GM21619 (cell line): ENCODE results near the gene RAB15.
A peak's percentile ranks its signal among the peaks of the same experiment; 100 is the strongest.

Experiments used
- ATAC-seq: cut with Tn5 transposase; IDR thresholded peaks from one replicate; pipeline ENCODE4 v1.9.1; 2021; ENCODE audit not compliant: unreplicated experiment

The RAB15 gene

DNA sequence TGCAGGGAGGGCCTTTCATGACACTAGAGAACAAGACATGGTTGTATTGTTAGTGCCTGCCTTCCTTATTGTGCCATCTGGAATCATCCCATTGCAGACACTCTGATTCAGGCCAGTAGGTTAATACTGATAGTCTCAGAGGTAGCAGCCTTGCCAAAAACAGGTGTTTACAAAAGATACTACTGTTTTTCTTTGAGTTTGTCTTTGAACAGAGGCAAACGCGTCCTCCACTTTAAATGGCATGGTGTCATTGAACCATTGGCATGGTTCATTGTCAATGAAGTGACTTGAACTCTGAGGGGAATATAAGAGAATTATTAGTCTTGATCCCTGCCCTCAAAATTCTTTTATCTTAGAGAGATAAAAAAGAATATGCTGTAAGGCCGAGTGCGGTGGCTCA lies 18.8 kb upstream of the RAB15 start:
- no peak for ATAC-seq

DNA sequence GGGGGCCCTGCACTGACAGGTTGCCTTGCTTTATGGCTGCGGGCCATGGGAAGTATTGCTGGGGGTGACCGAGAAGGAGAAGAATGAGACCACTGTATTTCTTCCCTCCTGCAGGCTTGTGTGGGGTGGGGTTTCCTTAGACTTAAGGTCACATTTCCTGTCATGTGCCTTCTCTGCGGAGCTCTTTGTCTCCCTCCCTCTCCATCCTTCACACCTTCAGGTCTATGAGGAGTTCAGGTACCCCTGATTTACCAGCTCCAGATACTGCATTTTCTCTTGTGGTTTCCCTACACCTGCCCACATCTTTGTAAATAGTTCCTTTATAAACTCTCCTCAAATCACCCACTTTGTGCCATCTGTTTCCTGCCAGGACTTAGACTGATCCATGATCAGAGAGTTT lies 18.2 kb upstream of the RAB15 start:
- no peak for ATAC-seq

DNA sequence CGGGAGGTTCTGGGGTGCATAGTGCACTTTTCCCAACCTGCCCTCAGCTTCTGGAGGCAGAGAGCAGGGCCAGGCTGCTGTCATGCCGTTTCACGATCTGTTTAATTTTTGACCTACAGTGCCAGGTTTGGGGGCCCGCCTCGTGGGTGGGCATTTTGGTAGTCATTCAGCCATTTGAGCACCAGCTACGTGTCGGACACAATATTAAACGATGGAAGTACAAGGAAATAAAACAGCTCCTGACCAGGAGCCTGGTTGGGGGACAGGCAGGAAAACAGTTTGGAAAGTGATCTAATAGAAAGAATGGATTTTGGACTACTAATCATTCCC lies 15.3 kb upstream of the RAB15 start:
- no peak for ATAC-seq

DNA sequence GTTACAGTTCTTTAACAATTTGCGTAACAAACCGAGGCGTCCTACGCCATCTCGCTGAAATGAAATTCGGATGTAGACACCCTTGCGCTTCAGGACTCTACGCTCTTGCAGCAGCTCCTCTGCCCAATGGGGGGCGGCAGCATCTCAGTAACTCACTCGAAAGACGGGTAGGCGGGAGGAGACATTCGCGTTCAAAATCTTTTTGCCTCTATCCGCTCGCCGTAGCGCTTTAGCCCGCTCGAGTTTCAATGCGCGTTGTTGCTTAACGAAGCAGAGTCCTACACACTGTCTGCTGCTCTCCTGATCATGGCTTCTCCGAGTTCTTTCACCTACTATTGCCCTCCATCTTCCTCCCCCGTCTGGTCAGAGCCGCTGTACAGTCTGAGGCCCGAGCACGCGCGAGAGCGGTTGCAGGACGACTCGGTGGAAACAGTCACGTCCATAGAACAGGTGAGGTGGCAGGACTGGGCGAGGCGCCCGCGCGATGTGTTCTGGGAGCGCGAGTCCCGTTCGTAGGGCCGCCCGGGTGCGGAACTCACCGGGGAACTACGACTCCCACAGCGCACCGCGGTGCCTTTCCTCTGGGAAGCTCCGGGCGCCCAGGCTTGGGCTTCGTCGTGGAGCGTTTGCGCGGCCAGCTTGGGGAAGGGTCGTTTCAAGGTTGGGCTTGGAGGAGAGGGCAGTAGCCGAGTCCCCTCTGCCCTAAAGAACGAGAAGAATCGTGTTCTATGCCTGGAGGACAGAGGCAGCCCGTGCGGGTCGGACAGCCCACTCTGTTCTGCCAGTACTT lies 14.7 kb upstream of the RAB15 start, which contains the start of gene FNTB:
FNTB (plus strand) TSS at position 248 of the 790 bp plus-strand sequence; CDS start at position 307, 59 bp downstream.
- peak; percentile 91 for ATAC-seq

DNA sequence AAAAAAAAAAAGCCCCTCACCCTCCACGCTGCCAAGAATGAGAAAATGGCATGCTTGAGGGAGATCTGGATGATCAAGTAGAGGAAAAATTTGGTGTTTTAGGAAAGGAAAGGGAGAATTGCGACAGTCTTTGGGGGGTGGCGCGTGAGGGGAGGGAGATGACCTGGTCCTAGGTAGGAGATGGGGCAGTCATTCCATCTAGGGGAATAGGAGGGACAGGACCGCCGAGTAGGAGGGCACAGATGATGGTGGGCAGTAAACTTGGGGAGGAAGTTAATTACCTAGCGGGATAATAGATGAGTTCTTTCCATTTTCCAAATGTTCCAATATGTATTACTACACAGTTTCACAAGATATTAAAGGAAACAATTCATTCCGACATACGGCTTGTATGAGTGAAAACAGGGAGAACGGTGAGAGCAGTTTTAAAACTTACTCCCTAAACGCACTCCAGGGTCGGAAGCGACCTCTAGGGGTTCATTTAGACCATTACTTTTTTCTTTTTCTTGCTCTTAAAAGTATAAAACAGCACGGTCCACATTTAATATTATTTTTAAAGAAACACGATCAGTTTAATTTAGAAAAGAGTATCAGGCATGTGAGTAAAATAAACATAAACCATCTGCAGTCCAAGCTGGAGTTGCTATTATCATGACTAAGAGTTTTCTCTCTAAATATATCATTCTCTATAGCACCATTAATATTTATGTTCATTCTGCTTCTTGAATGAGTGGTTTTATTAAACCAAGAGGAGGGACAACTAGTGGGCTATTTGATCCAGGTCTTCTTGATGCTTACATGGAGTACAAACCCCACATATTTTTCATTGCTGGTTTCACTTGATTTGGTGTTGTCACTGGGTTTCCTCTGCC lies 11.5 kb upstream of the RAB15 start:
- no peak for ATAC-seq

DNA sequence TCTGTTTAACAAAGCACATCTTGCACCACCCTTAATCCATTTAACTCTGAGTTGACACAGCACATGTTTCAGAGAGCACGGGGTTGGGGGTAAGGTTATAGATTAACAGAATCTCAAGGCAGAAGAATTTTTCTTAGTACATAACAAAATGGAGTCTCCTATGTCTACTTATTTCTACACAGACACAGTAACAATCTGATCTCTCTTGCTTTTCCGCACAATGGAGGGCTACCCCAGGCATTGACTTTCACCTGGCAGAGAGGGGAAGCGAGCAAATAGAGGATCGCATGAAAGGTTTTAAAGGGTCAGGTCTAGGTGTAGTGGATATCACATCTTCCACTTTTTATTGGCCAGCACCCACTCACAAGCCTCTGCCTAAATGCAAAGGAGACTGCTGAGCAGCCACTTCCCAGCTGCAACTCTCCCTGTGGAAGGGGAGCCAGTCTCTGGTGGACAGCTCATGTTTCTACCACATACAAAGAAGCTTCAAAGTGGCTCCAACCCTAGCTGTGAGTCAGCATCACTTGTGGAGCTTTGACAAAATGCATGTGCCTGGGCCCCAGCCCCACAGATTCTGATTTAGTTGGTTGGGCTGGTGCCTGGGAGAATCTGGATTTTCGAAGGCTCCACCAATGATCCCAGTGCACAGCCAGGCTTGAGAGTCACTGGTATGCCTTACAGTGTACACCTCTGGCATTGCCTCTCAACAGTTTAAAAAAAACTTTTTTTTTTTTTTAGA lies 7.4 kb upstream of the RAB15 start:
- ATAC-seq, result no peak

DNA sequence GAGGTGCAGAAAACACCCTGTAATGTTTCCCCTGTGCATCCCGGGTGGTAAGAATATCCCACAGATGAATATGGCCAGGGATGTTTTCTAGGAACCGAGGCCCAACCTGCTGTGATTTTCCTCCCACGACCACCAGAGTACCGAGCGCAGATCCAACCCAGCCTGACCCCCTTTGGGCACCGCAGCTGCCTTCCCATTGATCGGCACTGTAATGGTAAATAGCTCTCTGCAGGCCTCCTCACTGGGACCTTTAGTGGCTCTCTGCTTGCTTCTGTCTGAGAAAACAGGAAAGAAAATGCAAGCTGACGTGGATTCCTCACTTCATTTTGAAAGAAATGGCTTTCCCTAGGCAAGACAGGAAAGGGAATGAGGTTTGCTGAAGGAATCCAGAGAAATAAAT lies 2.4 kb upstream of the RAB15 start:
- no peak for ATAC-seq

DNA sequence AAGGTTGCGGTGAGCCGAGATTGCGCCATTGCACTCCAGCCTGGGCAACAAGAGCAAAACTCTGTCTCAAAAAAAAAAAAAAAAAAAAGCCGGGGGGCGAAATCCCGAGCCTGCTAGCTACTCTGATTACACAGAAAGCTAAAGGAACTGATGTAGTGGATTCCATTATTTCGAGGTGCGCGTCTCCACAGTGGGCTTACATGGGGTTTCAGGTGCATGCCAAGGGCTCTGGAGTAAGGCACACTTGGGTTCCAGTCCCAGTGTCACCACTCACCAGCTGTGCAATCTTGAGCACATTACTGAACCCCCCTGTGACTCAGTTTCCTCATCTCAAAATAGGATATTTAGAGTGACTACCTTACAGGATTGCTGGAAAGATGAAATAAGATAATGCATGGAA lies 1.7 kb upstream of the RAB15 start:
- ATAC-seq, result no peak

DNA sequence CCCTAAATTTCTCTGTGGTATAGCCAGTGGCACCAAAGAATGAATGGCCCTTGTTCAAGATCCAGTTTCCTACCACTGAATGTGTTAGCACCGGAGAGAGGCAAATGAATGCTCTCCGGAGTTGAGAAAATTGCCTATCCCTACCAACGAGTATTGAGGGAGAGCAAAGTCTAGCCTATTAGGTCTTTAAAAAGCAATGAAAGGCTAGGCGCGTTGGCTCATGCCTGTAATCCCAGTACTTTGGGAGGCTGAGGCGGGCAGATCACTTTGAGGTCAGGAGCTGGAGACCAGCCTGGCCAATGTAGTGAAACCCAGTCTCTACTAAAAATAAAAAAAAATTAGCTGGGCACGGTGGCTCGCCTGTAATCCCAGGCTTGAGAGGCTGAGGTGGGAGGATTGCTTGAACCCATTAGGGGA lies 898 bp upstream of the RAB15 start:
- ATAC-seq, result no peak

DNA sequence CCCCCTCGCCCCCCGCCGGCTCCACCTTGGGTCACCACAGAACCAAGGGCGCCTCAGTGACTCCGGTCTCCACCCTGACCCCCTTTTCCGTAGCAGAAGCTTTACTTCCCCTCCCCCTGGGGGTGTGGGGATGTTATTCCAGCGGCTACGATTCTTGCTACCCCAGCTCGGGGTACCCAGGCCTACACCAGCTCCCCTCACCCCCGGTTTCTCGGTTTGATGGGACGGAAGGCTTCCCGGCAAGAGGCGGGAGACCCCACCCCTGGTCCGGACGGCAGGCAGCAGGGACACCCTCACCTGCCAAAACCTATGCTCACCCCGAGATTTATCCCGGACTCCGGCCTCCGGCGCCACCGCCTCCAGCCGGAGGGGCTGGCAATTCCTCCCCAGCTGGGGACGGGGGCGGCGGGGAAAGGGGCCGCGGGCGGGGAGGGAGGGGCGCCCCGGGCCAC lies 619 bp downstream of the RAB15 start:
- no peak for ATAC-seq

DNA sequence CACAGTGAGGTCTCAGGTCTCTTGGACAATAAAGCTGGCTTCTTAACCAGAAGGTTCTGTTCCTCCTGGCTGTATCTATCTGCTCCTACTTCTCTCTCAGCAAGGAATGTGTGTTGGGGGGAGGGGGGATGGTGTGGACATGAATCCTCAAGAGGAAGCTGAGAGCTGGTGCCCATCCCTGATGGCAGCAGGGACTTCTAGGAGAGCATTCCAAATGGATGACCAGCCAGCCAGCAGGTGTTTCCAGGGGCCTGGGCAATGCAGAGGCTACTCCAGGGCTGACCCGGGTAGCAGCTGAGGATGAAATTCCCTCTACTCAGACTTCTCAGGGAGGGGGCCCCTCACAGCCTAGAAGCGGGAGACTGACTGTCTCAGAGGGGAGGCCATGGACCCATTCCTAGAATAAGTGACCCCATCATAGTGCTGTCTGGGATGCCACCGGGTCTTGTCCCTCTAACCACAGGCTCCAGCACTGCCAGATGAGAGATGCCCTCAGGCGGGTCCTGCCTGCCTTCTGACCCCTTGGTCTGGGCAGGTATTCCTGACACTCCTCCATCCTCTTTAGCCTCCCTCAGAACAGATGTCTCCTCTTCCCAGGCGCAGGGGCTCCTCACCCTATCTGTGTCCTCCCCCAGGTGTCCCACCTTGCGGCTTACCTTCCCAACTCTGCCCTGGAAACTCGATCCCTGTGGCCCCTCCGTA lies 1.2 kb downstream of the RAB15 start:
- ATAC-seq, result no peak

DNA sequence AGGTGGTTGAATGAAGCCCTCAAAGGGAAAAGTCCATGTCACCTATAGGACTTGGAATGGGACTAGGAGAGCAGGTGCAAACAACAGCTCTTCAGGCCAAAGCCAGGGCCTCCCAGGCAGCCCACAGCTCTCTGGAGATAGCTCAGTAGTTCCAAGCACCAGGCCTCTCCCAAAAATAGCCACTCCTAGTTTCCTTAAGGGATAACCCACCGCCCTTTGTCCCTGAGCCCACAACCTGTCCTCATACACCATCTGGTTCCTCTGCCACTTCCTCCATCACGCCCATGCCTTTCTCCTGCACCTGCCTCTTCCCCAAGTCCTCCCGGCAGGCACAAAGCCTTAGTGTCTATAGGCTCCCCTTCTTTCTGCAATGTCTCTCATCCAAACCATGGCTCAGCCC lies 2.1 kb downstream of the RAB15 start:
- ATAC-seq, result no peak

DNA sequence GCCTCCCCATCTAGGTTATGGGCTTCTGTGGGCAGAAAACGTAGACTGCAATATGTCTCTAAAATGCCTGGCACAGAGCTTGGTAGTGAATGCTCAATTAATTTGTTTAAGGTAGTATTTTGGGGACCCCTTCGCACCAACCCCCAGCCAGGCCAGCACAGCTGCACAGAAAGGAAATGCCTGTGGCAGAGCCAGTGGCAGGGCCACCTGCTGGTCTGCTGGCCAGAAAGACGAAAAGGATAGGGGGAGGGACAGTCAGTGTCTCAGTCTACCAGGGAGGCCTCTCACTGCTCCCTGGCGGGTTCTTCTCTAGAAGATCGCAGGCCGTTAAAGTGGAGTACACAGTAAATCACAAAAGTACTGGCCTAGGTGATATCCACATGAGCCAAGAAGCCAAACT lies 3.5 kb downstream of the RAB15 start:
- no peak for ATAC-seq

DNA sequence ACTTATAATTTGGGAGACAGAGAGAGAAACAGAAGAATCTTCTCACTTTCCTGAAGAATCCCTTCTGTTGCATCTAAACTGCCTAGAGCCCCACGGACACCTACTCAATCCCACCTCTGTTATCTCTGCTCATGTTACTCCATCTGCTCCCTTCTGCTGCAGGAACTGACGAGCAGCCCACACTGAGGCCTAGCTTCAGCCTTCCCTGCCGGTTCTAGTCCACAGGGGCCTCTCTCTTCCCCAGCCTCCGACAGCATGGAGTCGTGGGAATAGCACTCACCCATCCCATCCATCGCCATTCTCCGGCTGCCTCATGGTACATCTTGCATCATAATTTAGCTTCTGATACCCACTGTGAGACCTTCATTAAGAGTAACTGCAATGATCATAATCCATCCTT lies 4.0 kb downstream of the RAB15 start:
- ATAC-seq, result no peak

DNA sequence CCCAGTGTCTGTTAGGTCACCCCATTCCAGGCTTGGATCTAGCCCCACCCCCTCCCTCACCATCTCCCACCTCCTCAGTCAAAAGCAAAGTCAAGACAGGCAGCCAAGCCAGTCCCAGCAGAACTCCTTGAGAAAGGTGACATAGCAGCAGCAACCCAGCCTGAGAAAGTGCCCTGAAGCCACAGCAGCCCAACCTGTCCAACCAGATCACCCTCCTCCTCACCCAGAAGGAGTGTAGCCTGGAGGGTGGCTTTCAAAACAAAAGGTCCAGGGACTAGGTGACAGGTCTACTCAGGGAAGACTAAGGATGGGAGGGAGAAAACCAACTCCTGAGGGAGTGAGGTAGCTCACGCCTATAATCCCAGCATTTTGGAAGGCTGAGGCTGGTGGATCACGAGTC lies 5.2 kb downstream of the RAB15 start:
- ATAC-seq, result no peak

DNA sequence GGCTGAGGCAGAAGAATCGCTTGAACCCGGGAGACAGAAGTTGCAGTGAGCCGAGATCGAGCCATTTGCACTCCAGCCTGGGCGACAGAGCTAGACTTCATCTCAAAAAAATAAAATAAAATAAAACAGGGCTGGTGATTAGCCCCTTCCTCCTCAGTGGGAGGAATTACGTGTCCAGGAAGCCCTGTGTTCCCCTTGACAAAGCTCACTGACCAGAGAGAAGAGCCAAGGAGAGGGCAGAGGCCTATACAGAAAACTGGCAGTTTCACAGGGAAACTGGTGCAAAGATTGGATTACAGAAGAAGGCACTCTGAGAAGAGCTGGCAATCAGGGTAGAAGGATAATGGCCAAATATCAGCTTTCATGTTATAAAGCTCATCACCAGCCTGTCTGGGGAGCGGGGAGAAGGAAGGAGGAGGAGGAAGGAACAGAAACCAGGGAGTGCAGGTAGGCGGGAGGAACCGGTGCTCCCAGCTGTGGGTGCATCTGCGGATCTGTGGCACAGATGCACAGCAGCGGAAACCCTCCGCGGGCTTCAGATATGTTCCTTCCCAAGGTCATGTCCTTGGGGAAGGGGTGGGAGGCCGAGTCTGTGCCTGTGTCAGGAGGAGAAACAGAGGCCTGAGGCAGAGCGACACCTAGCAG lies 6.7 kb downstream of the RAB15 start:
- no peak for ATAC-seq

DNA sequence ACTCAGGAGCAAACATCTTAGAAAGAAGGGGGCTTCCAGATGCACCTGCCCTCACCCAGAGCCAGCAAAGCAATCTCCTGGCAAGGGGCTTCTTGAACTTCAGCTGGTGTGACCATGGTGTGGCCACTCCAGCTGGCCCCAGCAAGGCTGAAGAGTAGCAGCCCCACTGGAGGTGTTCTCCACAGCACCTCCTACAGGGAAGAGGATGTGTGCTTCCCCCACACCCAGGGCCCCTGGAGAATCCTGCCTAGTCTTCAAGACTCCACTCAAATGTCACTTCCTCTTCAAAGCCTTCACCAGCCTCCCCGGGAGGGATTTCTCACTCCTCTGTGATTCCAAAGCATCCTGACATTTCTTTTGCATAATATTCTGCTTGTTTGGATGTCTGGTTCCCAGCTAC lies 8.5 kb downstream of the RAB15 start:
- ATAC-seq, result no peak

DNA sequence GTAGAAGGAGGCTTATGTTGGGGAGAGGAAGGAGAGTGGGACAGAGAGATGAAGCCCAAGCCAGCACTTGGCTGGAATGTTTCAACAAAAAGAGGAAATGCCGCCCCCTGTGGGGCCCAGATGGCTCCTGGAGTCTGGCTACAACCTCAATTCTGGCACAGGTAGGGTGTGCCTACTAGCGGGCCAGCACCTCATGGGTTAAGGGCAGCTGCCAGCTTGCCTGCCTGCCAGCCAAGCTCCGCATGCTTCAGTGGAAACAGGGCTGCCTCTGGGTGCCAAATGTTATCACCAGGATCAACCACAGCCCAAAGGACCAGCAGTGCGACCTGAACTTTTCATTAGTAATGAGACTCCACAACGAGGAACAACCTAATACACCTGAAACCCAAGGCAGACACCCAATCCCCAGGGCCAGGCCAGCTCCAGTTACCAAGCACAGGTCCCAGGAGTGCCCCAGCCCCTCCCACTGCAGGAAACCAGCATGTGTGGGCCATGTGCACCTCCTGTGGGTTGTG lies 11.3 kb downstream of the RAB15 start:
- ATAC-seq, result no peak

DNA sequence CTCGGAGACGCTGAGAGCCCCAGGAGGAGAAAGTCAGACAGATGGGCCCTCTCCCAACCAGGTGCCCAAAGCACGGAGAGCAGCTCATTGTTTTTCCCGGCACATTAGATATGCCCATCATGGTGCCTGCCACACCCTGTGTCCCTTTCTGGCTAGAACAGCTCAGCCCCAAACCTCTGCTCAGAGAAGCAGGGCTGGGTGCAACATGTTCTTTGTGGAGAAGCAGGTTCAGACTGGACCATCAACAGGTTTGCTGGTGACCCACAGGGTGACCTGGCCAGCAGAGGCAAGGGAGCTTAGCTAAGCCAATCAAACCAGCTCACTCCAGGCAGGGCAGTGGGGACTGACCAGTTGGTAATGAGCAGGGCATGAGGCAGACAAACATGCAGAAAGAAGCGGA lies 13.4 kb downstream of the RAB15 start:
- ATAC-seq, result no peak

DNA sequence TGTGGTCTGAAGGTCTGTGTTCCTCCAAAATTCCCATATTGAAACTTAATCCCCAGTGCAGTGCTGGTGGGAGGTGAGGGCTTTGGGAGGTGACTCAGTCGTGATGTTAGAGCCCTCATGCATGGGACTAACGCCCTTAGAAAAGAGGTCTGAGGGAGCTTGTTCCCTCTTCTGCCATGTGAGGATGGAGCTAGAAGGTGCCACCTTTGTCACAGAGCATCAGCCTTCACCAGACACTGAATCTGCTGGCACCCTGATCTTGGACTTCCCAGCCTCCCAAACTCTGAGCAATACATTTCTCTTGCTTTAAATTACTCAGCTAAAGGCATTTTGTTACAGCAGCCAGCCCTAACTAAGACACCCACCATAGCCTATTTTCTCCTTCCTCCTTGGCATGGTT lies 13.9 kb downstream of the RAB15 start:
- no peak for ATAC-seq
